CD8-positive, alpha-beta memory T cell (primary cell): Measurements from ENCODE around the gene PHRF1. TPM values are rescaled to one million over a fixed set of nuclear protein-coding genes. Genes with fewer than 3 reads are reported as not detected.
"Not testable (repeated sequence)": the region's sequence is repeated elsewhere in the genome, so short reads cannot be mapped to it uniquely, and the experiment has no call there.

Source experiments
- CTCF ChIA-PET: fragments of 350-600 bp; sonication (Branson Sonifier 250); formaldehyde crosslinking; loops from one replicate; lab custom pipeline; 2021; ENCODE audit warnings: antibody characterized with exemption; lab: Charles Lee
- POLR2A ChIA-PET: fragments of 350-600 bp; sonication (Branson Sonifier 250); formaldehyde crosslinking; loops from one replicate; lab custom pipeline; 2021; ENCODE audit warnings: antibody characterized with exemption; lab: Charles Lee
- DNase-seq, 5 donors: peaks; one replicate each; pipeline versions ENCODE4 v3.0.0 to v3.0.0-alpha.2; 2020 to 2022; ENCODE audit warnings: mixed read lengths in 1 of 5
- H3K27ac ChIP-seq: one replicate; pipeline ENCODE4 v1.7.0; 2013; ENCODE audit warnings: low read depth, mild to moderate bottlenecking, low read length, moderate library complexity
- H3K27me3 ChIP-seq: 2 replicates; pipeline ENCODE4 v1.7.0; 2013; ENCODE audit warnings: low read length, mild to moderate bottlenecking; ENCODE audit not compliant: insufficient read depth, poor library complexity, severe bottlenecking
- H3K36me3 ChIP-seq: 2 replicates; pipeline ENCODE4 v1.7.0; 2013; ENCODE audit warnings: mild to moderate bottlenecking, low read length, moderate library complexity; ENCODE audit not compliant: insufficient read depth
- H3K4me1 ChIP-seq: 2 replicates; pipeline ENCODE4 v1.7.0; 2013; ENCODE audit warnings: mild to moderate bottlenecking, low read length, moderate library complexity; ENCODE audit not compliant: insufficient read depth
- H3K4me3 ChIP-seq: 2 replicates; pipeline ENCODE4 v1.7.0; 2013; ENCODE audit warnings: mild to moderate bottlenecking, low read length
- H3K9me3 ChIP-seq: 2 replicates; pipeline ENCODE4 v1.7.0; 2013; ENCODE audit warnings: mild to moderate bottlenecking, low read length
- H3K27ac Mint-ChIP-seq, 8 donors: one replicate each; pipeline ENCODE4 v1.8.0; 2020 to 2021; ENCODE audit warnings: mixed read lengths in 8 of 8, mild to moderate bottlenecking in 6 of 8, inconsistent platforms in 3 of 8, moderate library complexity in 3 of 8
- H3K27me3 Mint-ChIP-seq, 2 donors: one replicate each; pipeline ENCODE4 v1.8.0; 2020 to 2021; ENCODE audit warnings: mixed read lengths in 2 of 2, mild to moderate bottlenecking in 1 of 2, moderate library complexity in 1 of 2
- H3K36me3 Mint-ChIP-seq, 3 donors: one replicate each; pipeline ENCODE4 v1.8.0; 2020 to 2021; ENCODE audit warnings: mixed read lengths in 3 of 3, inconsistent platforms in 1 of 3, mild to moderate bottlenecking in 1 of 3
- H3K4me1 Mint-ChIP-seq, 3 donors: one replicate each; pipeline ENCODE4 v1.8.0; 2020 to 2021; ENCODE audit warnings: mixed read lengths in 3 of 3, inconsistent platforms in 1 of 3, mild to moderate bottlenecking in 1 of 3
- H3K4me3 Mint-ChIP-seq, 7 donors: one replicate each; pipeline ENCODE4 v1.8.0; 2020 to 2021; ENCODE audit warnings: mixed read lengths in 7 of 7, mild to moderate bottlenecking in 6 of 7, moderate library complexity in 4 of 7, inconsistent platforms in 2 of 7
- H3K9me3 Mint-ChIP-seq, 5 donors: one replicate each; pipeline ENCODE4 v1.8.0; 2020 to 2022; ENCODE audit warnings: mixed read lengths in 5 of 5, mild to moderate bottlenecking in 3 of 5, moderate library complexity in 2 of 5, inconsistent platforms in 1 of 5
- polyA plus RNA-seq: library from polyadenylated mRNA; unstranded; fragments of 300-500 nt; fragmentation: Illumina TruSeq; gene quantifications from one replicate; pipeline ENCODE4 v1.2.3, GENCODE V29; 2021
- total RNA-seq, 2 experiments: library from RNA; stranded (reverse); gene quantifications; one replicate each; pipeline ENCODE4 v1.2.3, GENCODE V29; 2021

Gene PHRF1
- total and polyA plus RNA-seq, 3 experiments from 2014 or later = 17.7 to 49.8 (median 47.3) TPM

GRCh38 chr11:650482-650881, 74.2 kb downstream of the PHRF1 start:
- no peaks in the 10 kb centered on the region for H3K4me1 ChIP-seq
- Mint-ChIP-seq H3K27ac (no peak overlapping the region), H3K9me3 (no peaks in the 10 kb centered on the region), H3K4me1 (no peaks in the 10 kb centered on the region), H3K4me3 (peak overlapping the region in 1 of 7 donors; percentile 40), H3K36me3 (peaks cover 0 to 45% (median 3%) of the 10 kb centered on the region in 3 donors), H3K27me3 (no peaks in the 10 kb centered on the region)
- H3K9me3 ChIP-seq = no peaks in the 10 kb centered on the region
- no peaks in the 10 kb centered on the region for H3K27me3 ChIP-seq
- no peak overlapping the region for H3K4me3 ChIP-seq
- ChIA-PET POLR2A (no interaction called here), CTCF (no interaction called here)
- DNase-seq = no peak
- no peak overlapping the region for H3K27ac ChIP-seq
- H3K36me3 ChIP-seq = no peaks in the 10 kb centered on the region

DNA sequence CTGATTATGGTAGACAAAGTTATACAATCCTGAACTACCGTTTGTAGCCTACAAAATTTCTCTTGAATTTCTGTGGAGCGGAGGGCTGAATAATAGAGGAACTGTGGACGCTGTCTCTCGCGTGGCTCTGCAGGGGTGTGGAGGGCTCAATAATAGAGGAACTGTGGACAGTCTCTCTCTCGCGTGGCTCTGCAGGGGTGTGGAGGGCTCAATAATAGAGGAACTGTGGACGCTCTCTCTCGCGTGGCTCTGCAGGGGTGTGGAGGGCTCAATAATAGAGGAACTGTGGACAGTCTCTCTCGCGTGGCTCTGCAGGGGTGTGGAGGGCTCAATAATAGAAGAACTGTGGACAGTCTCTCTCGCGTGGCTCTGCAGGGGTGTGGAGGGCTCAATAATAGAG, 76.9 kb downstream of the PHRF1 start:
- H3K27ac Mint-ChIP-seq, H3K9me3 Mint-ChIP-seq, H3K4me1 Mint-ChIP-seq, H3K4me3 ChIP-seq, H3K4me1 ChIP-seq, H3K9me3 ChIP-seq, CTCF ChIA-PET, H3K27ac ChIP-seq, H3K27me3 Mint-ChIP-seq, H3K36me3 ChIP-seq, H3K27me3 ChIP-seq, DNase-seq, H3K4me3 Mint-ChIP-seq: not testable (repeated sequence)
- POLR2A ChIA-PET = interaction anchor here (0.7 kb wide), 1 partner anchor 278 kb away, joined by 11 read pairs; no protein-coding TSS in a partner anchor
- H3K36me3 Mint-ChIP-seq = peaks cover 0 to 47% (median 5%) of the 10 kb centered on the region in 3 donors

GRCh38 chr11:653837-654236, 77.6 kb downstream of the PHRF1 start:
- no peaks in the 10 kb centered on the region for H3K4me1 Mint-ChIP-seq
- Histone ChIP-seq H3K27ac (no peak overlapping the region), H3K4me3 (no peak overlapping the region), H3K4me1 (no peaks in the 10 kb centered on the region), H3K9me3 (no peaks in the 10 kb centered on the region), H3K27me3 (no peaks in the 10 kb centered on the region), H3K36me3 (peaks cover 4% of the 10 kb centered on the region)
- peaks cover 0 to 48% (median 5%) of the 10 kb centered on the region in 3 donors for H3K36me3 Mint-ChIP-seq
- no peak for DNase-seq
- CTCF ChIA-PET = no interaction called here
- peak overlapping the region in 1 of 8 donors; percentile 88 for H3K27ac Mint-ChIP-seq
- no peaks in the 10 kb centered on the region for H3K9me3 Mint-ChIP-seq
- no peak overlapping the region for H3K4me3 Mint-ChIP-seq
- POLR2A ChIA-PET = no interaction called here
- no peaks in the 10 kb centered on the region for H3K27me3 Mint-ChIP-seq

GRCh38 chr11:654444-654843, 78.2 kb downstream of the PHRF1 start:
- H3K4me3 ChIP-seq, H3K4me1 Mint-ChIP-seq, H3K27ac Mint-ChIP-seq, H3K9me3 Mint-ChIP-seq, H3K4me3 Mint-ChIP-seq, DNase-seq, POLR2A ChIA-PET, H3K27me3 Mint-ChIP-seq, H3K27ac ChIP-seq, H3K4me1 ChIP-seq, H3K36me3 ChIP-seq, H3K9me3 ChIP-seq, H3K27me3 ChIP-seq: not testable (repeated sequence)
- CTCF ChIA-PET = interaction anchor here (1.2 to 1.5 kb wide), 2 partner anchors 67 to 100 kb away, joined by 3 to 6 read pairs; no protein-coding TSS in a partner anchor
- H3K36me3 Mint-ChIP-seq = peaks cover 0 to 52% (median 5%) of the 10 kb centered on the region in 3 donors

GRCh38 chr11:655036-655726, 78.9 kb downstream of the PHRF1 start:
- Histone ChIP-seq H3K4me3 (no peak overlapping the region), H3K4me1 (no peaks in the 10 kb centered on the region), H3K27ac (no peak overlapping the region), H3K27me3 (no peaks in the 10 kb centered on the region), H3K9me3 (no peaks in the 10 kb centered on the region), H3K36me3 (peaks cover 4% of the 10 kb centered on the region)
- H3K4me3 Mint-ChIP-seq = no peak overlapping the region
- no peaks in the 10 kb centered on the region for H3K4me1 Mint-ChIP-seq
- H3K27ac Mint-ChIP-seq = no peak overlapping the region
- H3K27me3 Mint-ChIP-seq = no peaks in the 10 kb centered on the region
- ChIA-PET CTCF (interaction anchor here (1.2 to 1.5 kb wide), 2 partner anchors 67 to 101 kb away, joined by 3 to 6 read pairs; no protein-coding TSS in a partner anchor), POLR2A (interaction anchor here (0.7 kb wide), 1 partner anchor 45 kb away, joined by 6 read pairs; no protein-coding TSS in a partner anchor)
- H3K9me3 Mint-ChIP-seq = no peaks in the 10 kb centered on the region
- no peak for DNase-seq
- peaks cover 0 to 56% (median 5%) of the 10 kb centered on the region in 3 donors for H3K36me3 Mint-ChIP-seq

DNA sequence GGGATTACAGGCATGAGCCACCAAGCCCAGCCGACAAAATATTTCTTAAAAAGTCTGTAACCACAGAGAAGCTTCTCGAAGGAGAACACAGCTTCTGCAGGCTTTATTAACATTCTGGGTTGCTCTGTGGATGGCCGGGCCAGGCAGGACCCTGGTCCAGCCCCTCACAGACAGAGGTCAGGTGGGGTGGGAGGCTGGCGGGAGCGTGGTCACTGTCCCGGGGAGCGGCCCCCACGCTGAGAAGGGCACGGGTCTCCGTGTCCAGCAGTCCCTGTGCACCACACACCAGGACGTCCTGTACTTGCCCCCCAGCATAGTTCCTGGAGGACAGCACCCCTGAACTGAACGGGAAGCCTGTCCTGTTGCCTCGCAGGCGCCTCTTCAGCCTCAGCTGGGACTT, 80.2 kb downstream of the PHRF1 start:
- Mint-ChIP-seq H3K4me1 (no peaks in the 10 kb centered on the region), H3K27me3 (no peaks in the 10 kb centered on the region), H3K9me3 (no peaks in the 10 kb centered on the region), H3K27ac (no peak overlapping the region), H3K36me3 (peaks cover 0 to 51% (median 5%) of the 10 kb centered on the region in 3 donors), H3K4me3 (no peak overlapping the region)
- peaks cover 4% of the 10 kb centered on the region for H3K36me3 ChIP-seq
- no peaks in the 10 kb centered on the region for H3K27me3 ChIP-seq
- no peak for DNase-seq
- H3K27ac ChIP-seq = no peak overlapping the region
- POLR2A ChIA-PET = no interaction called here
- CTCF ChIA-PET = interaction anchor here (1.6 kb wide), 1 partner anchor 69 kb away, joined by 3 read pairs; no protein-coding TSS in a partner anchor
- no peak overlapping the region for H3K4me3 ChIP-seq
- H3K4me1 ChIP-seq = no peaks in the 10 kb centered on the region
- no peaks in the 10 kb centered on the region for H3K9me3 ChIP-seq

DNA sequence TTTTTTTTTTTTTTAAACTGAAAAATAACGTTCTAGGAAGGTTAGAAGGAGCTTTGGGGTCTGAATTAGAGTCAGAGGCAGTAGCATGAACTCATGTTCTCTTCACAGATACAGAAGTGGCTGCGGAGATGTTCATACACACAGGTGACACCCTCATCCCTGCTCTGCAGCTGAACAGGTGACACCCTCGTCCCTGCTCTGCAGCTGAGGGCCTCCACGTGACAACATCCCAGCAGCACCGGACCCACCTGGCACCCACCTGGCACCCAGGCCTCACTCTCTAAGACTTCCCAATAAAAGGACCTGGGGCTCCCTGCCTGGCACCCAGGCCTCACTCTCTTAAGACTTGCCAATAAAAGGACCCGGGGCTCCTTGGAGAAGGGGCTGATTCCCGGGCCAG, 80.6 kb downstream of the PHRF1 start:
- Histone ChIP-seq H3K4me1 (no peaks in the 10 kb centered on the region), H3K4me3 (no peak overlapping the region), H3K27ac (no peak overlapping the region), H3K36me3 (peaks cover 4% of the 10 kb centered on the region), H3K9me3 (no peaks in the 10 kb centered on the region), H3K27me3 (no peaks in the 10 kb centered on the region)
- Mint-ChIP-seq H3K9me3 (no peaks in the 10 kb centered on the region), H3K4me3 (no peak overlapping the region), H3K36me3 (peaks cover 0 to 47% (median 5%) of the 10 kb centered on the region in 3 donors), H3K27ac (no peak overlapping the region), H3K4me1 (no peaks in the 10 kb centered on the region), H3K27me3 (no peaks in the 10 kb centered on the region)
- DNase-seq = no peak
- POLR2A ChIA-PET = no interaction called here
- CTCF ChIA-PET = interaction anchor here (1.6 kb wide), 1 partner anchor 69 kb away, joined by 3 read pairs; no protein-coding TSS in a partner anchor

DNA sequence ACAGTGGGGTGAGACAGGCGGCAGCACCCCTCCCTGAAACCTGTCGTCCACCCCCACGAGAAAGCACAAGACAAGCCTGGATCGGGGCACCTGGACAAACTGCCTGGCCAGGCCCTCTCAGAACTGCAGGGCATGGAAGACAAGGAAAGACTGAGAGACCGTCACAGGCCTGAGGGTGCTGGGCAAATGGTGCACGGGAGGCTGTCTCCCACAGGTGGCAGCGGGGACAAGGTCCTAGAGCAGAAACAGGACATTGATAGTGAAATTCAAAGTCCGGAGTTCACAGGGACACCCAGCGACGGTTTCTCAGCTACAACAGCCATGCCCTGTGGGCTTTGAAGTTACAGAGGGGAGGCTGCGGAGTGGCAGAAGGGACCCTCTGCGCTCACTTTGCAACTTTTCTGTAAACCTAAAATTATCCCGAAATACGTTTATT, 81.4 kb downstream of the PHRF1 start:
- DNase-seq = no peak
- no peaks in the 10 kb centered on the region for H3K9me3 ChIP-seq
- H3K4me1 ChIP-seq = no peaks in the 10 kb centered on the region
- peaks cover 0 to 47% (median 2%) of the 10 kb centered on the region in 3 donors for H3K36me3 Mint-ChIP-seq
- ChIA-PET POLR2A (no interaction called here), CTCF (interaction anchor here (1.6 kb wide), 1 partner anchor 68 kb away, joined by 3 read pairs; no protein-coding TSS in a partner anchor)
- no peak overlapping the region for H3K27ac Mint-ChIP-seq
- H3K27ac ChIP-seq = no peak overlapping the region
- H3K4me3 ChIP-seq = no peak overlapping the region
- H3K27me3 ChIP-seq = no peaks in the 10 kb centered on the region
- no peak overlapping the region for H3K4me3 Mint-ChIP-seq
- no peaks in the 10 kb centered on the region for H3K27me3 Mint-ChIP-seq
- H3K4me1 Mint-ChIP-seq = no peaks in the 10 kb centered on the region
- peaks cover 4% of the 10 kb centered on the region for H3K36me3 ChIP-seq
- H3K9me3 Mint-ChIP-seq = no peaks in the 10 kb centered on the region
